Loucy (cell line): ENCODE data around the gene FANCC.

Source experiments
- CTCF ChIP-seq: fragments of 200-600 bp; sonication (generic); conservative IDR thresholded peaks from 2 replicates; pipeline ENCODE4 v1.5.1; 2014; ENCODE audit warnings: mild to moderate bottlenecking, antibody characterized with exemption, low read length
- EZH2phosphoT487 ChIP-seq: fragments of 200-600 bp; IDR thresholded peaks from 2 replicates; pipeline ENCODE4 v1.6.1; 2018; ENCODE audit warnings: antibody characterized with exemption, mild to moderate bottlenecking, moderate library complexity, borderline replicate concordance

GRCh38 chr9:95250462-95251221 is 66.9 kb downstream of the FANCC start:
- no peak for TF ChIP-seq CTCF
- TF ChIP-seq EZH2phosphoT487, result no peak
